Stimulated activated CD4-positive, alpha-beta T cell treated with anti-CD3 and anti-CD28 coated beads, Interleukin-15, amount 100 ng/mL, for 24 hours (primary cell): ENCODE results near the gene CPT1A.

Experiments
- DNase-seq: peaks from one replicate; pipeline ENCODE4 v3.0.0-alpha.2; 2020

The CPT1A gene

DNA sequence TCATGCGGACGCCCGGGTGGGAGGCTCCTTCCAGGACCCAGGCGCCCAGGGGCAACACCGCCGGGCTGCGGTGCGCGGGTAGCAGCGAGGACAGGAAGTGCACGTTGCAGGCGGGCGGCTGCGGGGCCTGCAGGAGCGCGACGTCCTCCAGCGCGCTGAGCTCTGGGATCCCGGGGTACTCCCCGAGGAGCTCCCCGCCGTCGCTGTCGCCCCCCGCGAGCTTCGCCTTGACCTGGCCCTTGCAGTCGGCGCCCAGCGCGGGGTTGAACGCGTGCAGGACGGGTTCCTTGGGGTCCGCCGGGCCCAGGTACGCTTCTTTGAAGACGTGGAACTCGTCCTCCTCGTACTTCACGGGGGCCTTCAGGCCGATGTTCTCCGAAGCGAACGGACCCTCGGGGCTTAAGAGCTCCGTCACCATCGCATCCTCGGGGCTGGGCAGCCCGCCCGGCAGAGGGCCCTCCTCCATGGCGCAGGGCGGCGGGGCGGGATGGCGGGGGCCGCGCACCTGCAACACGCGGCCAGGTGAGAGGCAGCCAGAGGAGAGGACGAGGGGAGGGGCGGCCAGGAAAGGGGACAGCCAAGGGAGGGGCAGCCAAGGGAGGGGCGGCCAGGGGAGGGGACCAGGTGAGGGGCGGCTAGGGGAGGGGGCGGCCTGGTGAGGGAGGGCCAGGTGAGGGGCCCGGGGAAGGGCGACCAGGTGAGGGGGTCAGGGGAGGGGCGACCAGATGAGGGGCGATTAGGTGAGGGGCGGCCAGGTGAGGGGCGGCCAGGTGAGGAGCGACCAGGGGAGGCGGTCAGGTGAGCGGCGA is 91.3 kb downstream of the CPT1A start:
- DNase-seq = no peak

DNA sequence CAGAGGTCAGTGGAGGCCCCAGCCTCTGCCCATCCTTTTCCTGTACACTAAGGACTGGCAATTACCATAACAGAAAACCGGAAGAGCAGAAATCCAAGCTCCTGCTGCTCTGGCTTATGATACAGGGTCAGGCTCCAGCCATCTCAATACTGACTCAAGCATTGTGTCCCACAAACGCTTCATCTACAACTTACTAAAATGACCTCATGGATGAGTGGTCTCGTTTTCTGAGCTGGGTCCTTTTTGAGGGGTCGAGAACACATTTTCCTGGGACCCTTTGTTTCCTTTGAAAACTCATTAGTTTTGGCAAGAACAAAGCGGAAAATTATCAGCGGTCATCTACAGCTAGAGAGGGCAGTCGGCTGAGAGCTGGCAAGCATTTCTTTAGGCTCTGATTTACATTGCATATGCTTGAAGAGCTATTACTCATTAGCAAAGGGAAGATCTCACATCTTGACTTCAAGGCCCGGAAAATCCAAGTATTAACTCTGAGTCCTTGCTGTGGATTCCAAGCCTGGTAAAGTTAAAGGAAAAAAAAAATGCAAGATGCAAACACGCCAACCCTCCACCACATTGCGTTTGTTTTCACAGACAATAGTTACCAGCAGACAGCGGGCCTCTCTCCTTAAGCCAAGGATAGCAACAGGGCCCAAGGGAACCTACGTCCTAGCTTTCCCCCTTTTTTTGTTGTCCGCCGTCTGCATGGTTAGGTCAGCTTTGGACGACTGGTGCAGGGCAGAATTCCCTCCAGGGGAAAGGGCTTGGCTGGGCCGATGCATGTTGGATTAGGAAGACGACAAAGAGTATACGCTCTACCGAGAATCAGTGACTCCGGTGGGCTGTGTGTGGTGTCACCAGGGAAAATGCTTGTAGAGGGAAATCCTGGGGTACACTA is 92.2 kb downstream of the CPT1A start:
- no peak for DNase-seq

DNA sequence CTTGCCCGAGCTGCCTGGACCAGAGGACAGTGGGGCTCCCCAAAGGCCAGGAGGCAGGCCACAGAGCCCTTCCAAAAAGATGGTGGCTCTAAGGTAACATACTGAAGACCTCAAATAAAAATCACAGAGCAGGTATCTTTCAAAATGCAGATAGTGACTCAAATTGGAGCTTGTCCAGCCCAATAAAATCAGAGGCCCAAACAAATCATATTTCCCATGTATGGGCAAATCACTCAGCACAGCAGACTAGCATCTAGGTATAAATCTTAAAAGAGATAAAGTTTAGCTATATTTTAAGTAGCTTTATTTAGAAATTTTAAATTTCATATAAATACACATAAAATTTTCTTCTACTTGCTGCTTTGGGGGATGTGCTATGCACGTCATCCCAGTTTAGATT is 93.7 kb downstream of the CPT1A start:
- DNase-seq = no peak

- no peak for DNase-seq
Measured at GRCh38 chr11:68743539-68743938, 98.2 kb downstream of the CPT1A start.

GRCh38 chr11:68741463-68741862 is 100.3 kb downstream of the CPT1A start:
- no peak for DNase-seq

DNA sequence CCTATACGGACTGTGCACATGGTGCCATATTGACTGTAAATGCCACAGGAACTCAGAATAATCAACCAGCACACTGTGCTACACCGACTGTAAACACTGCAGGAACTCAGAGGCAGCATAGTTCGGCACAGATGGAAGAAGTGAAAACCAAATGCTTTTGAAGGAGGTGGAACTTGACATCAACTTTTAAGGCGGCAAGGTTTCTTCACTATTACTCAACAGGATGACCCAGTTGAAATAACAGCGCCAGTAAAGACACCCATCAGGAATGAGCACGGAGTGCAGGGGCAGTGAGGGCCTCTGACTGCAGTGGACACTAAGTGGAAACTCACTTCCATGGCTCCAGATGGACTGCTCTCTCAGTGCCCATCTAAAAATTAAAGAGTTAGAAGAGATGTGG is 106.1 kb downstream of the CPT1A start:
- DNase-seq = no peak

GRCh38 chr11:68735125-68735524 is 106.6 kb downstream of the CPT1A start:
- no peak for DNase-seq

DNA sequence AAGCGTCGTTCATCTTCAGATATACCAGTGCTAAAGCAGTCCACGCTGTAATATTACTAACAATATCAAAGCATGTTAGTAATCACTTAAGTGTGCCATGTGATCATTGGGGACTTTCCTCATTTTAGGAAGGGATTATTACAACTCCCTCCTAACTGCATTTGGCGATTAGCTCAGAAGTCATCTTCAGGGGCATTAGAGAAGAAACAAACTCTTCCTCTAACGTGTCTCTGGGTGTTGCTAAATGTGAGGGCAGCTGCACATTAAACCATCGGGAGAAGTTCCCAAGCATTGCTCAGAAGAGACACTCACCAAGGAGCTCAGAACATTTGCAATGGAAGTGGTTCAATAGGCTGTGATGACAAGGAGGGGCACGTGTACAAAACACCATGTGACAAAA is 107.6 kb downstream of the CPT1A start:
- DNase-seq = no peak

DNA sequence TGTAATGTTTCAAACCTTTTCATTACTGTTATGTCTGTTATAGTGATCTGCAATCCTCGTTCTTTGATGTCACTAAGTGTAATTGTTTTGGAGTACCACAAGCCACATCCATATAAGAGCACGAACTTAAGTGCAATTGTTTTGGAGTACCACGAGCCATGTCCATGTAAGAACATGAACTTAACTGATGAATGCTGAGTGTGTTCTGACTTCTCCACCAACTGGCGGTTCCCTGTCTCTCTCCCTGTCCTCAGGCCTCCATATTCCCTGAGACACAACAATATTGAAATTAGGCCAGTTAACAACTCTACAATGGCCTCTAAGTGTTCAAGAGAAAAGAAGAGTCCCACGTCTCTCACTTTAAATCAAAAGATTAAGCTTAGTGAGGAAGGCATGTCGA is 113.9 kb downstream of the CPT1A start:
- no peak for DNase-seq

DNA sequence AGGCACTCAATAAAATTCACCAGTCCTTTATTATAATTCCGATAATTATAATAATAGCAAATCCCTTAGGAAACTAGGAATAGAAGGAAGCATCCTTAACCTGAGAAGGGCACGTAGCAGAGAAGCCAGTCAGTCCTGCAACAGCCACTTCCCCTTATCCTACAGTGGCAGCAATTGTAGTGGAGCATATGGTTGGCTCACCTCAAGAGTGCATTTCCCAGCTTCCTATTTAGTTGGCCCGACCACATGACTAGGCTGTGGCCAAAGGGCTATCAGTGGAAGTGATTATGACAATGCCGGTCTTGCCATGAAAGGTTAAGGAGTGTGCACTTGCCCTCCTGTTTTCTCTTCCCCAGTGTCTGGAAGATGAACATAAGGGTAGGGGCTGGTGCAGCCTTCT is 117.4 kb downstream of the CPT1A start:
- DNase-seq = no peak

GRCh38 chr11:68722143-68722542 is 119.6 kb downstream of the CPT1A start:
- DNase-seq = no peak

DNA sequence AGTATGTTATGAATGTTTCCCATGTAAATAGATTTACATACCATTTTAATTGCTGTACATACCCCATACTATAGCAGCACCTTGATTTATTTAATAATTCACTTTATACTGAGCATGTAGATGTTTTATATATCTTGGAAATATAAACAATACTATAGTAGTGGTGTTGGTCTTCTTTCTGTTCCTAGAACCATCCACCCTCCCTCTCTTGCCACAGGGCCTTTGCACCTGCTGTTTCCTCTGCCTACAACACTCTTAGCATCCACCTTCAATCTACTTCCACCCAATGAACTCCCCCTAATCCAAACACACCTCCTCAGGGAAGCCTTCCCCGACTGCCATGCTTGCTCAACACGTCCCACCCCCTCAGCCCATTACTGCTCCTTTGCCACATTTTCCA is 120.6 kb downstream of the CPT1A start:
- no peak for DNase-seq

- DNase-seq = no peak
Measured at GRCh38 chr11:68715456-68716122, 126.1 kb downstream of the CPT1A start.

DNA sequence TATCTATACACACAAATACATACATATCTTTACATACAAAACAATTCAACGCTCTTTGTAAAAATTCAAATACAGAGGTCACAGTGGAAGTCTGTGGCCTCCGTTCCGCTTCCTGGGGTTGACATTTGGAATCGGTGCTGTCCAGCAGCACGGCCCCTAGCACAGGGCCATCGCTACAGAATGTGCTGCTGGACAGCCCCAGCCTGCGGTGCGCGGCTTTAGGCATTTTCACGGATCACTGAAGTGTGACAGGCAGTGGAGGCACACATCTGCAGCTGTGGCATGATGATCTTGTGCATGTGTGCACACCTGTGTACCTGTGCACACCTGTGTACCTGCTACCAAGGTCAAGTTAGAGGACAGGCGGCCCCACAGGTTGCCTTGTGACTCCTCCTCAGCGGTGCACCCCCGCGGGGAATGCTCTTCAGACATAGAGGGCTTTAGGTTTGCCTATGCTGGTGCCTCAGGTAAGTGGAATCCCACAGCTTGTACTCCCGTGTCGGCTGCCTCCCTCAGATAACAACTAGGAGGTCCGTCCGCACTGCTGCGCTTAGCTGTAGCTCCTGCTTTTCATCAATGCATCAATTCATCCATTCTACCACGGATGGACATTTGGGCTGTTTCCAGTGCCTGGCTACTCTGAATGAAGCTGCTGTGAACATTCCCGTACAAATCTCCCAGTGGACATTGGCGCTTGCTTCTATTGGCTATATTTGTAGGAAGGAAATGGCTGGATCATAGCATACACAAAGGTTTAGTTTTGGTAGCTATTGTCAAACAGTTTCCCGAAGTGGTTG is 127.5 kb downstream of the CPT1A start:
- DNase-seq = no peak

GRCh38 chr11:68711114-68711513 is 130.6 kb downstream of the CPT1A start:
- no peak for DNase-seq

GRCh38 chr11:68710409-68710808 is 131.3 kb downstream of the CPT1A start:
- DNase-seq = no peak

- DNase-seq = no peak
Measured at GRCh38 chr11:68709062-68709461, 132.7 kb downstream of the CPT1A start.

GRCh38 chr11:68707527-68707926 is 134.2 kb downstream of the CPT1A start:
- no peak for DNase-seq

GRCh38 chr11:68704887-68705286 is 136.8 kb downstream of the CPT1A start:
- no peak for DNase-seq
